ENCODE data around the gene TERF2IP. TPM values are rescaled to one million over a fixed set of nuclear protein-coding genes. Genes with fewer than 3 reads are reported as not detected.

TERF2IP gene
- total RNA-seq, 2 experiments from 2014 or later, result 68.8 to 73.5 TPM

GRCh38 chr16:75624921-75625334 lies 22.6 kb upstream of the TERF2IP start:
- no peak overlapping the region for H3K4me3 Mint-ChIP-seq
- H3K9me3 Mint-ChIP-seq, result no peaks in the 10 kb centered on the region
- H3K4me1 Mint-ChIP-seq, result peaks cover 37% of the 10 kb centered on the region
- no peaks in the 10 kb centered on the region for H3K27me3 Mint-ChIP-seq
- DNase-seq, result no peak
- H3K36me3 Mint-ChIP-seq, result peaks cover 60% of the 10 kb centered on the region
- peak overlapping the region; percentile 21 for H3K27ac Mint-ChIP-seq

- peak overlapping the region; percentile 14 for H3K27ac Mint-ChIP-seq
- H3K4me3 Mint-ChIP-seq, result no peak overlapping the region
- H3K36me3 Mint-ChIP-seq, result peaks cover 59% of the 10 kb centered on the region
- peaks cover 21% of the 10 kb centered on the region for H3K4me1 Mint-ChIP-seq
- H3K9me3 Mint-ChIP-seq, result no peaks in the 10 kb centered on the region
- DNase-seq, result no peak
- no peaks in the 10 kb centered on the region for H3K27me3 Mint-ChIP-seq
These were observed 20.8 kb upstream of the TERF2IP start for GRCh38 chr16:75626806-75627205.

GRCh38 chr16:75627851-75628250 lies 19.7 kb upstream of the TERF2IP start:
- Mint-ChIP-seq H3K4me1 (peaks cover 14% of the 10 kb centered on the region), H3K9me3 (no peaks in the 10 kb centered on the region), H3K27me3 (no peaks in the 10 kb centered on the region), H3K36me3 (peaks cover 63% of the 10 kb centered on the region), H3K27ac (peak overlapping the region; percentile 22), H3K4me3 (no peak overlapping the region)
- no peak for DNase-seq

- Mint-ChIP-seq H3K9me3 (no peaks in the 10 kb centered on the region), H3K36me3 (peaks cover 63% of the 10 kb centered on the region), H3K4me3 (no peak overlapping the region), H3K27ac (peak overlapping the region; percentile 22), H3K27me3 (no peaks in the 10 kb centered on the region), H3K4me1 (peaks cover 14% of the 10 kb centered on the region)
- no peak for DNase-seq
These were observed 19.2 kb upstream of the TERF2IP start for GRCh38 chr16:75628351-75628750.

- no peak for DNase-seq
- H3K4me1 Mint-ChIP-seq, result peaks cover 12% of the 10 kb centered on the region
- no peaks in the 10 kb centered on the region for H3K9me3 Mint-ChIP-seq
- H3K27me3 Mint-ChIP-seq, result no peaks in the 10 kb centered on the region
- peaks cover 69% of the 10 kb centered on the region for H3K36me3 Mint-ChIP-seq
- peak overlapping the region; percentile 4 for H3K27ac Mint-ChIP-seq
- no peak overlapping the region for H3K4me3 Mint-ChIP-seq
These were observed 18.4 kb upstream of the TERF2IP start for GRCh38 chr16:75629132-75629531.

- peaks cover 12% of the 10 kb centered on the region for H3K4me1 Mint-ChIP-seq
- no peak overlapping the region for H3K4me3 Mint-ChIP-seq
- H3K36me3 Mint-ChIP-seq, result peaks cover 63% of the 10 kb centered on the region
- DNase-seq, result no peak
- H3K9me3 Mint-ChIP-seq, result no peaks in the 10 kb centered on the region
- H3K27ac Mint-ChIP-seq, result no peak overlapping the region
- no peaks in the 10 kb centered on the region for H3K27me3 Mint-ChIP-seq
These were observed 17.5 kb upstream of the TERF2IP start for GRCh38 chr16:75630052-75630451.

GRCh38 chr16:75632857-75633256 lies 14.7 kb upstream of the TERF2IP start:
- Mint-ChIP-seq H3K27ac (no peak overlapping the region), H3K27me3 (no peaks in the 10 kb centered on the region), H3K4me1 (peaks cover 10% of the 10 kb centered on the region), H3K36me3 (peaks cover 64% of the 10 kb centered on the region), H3K4me3 (no peak overlapping the region), H3K9me3 (no peaks in the 10 kb centered on the region)
- DNase-seq, result no peak

GRCh38 chr16:75635036-75635435 lies 12.5 kb upstream of the TERF2IP start:
- H3K36me3 Mint-ChIP-seq, result peaks cover 57% of the 10 kb centered on the region
- no peak for DNase-seq
- H3K27me3 Mint-ChIP-seq, result no peaks in the 10 kb centered on the region
- no peak overlapping the region for H3K4me3 Mint-ChIP-seq
- H3K9me3 Mint-ChIP-seq, result no peaks in the 10 kb centered on the region
- no peak overlapping the region for H3K27ac Mint-ChIP-seq
- H3K4me1 Mint-ChIP-seq, result peaks cover 3% of the 10 kb centered on the region

GRCh38 chr16:75640598-75640997 lies 7.0 kb upstream of the TERF2IP start:
- Mint-ChIP-seq H3K4me3 (no peak overlapping the region), H3K27ac (no peak overlapping the region), H3K36me3 (peaks cover 42% of the 10 kb centered on the region), H3K9me3 (no peaks in the 10 kb centered on the region), H3K4me1 (peaks cover 22% of the 10 kb centered on the region), H3K27me3 (no peaks in the 10 kb centered on the region)
- DNase-seq, result no peak

GRCh38 chr16:75644240-75645012 lies 3.1 kb upstream of the TERF2IP start:
- H3K27ac Mint-ChIP-seq, result peak overlapping the region; percentile 76
- peaks cover 29% of the 10 kb centered on the region for H3K4me1 Mint-ChIP-seq
- DNase-seq, result no peak
- peaks cover 37% of the 10 kb centered on the region for H3K36me3 Mint-ChIP-seq
- H3K9me3 Mint-ChIP-seq, result no peaks in the 10 kb centered on the region
- H3K4me3 Mint-ChIP-seq, result peak overlapping the region; percentile 67
- H3K27me3 Mint-ChIP-seq, result no peaks in the 10 kb centered on the region

- Mint-ChIP-seq H3K4me3 (peak overlapping the region; percentile 88), H3K36me3 (peaks cover 39% of the 10 kb centered on the region), H3K27ac (peak overlapping the region; percentile 98), H3K27me3 (no peaks in the 10 kb centered on the region), H3K4me1 (peaks cover 40% of the 10 kb centered on the region), H3K9me3 (no peaks in the 10 kb centered on the region)
- no peak for DNase-seq
These were observed 471 bp upstream of the TERF2IP start for GRCh38 chr16:75647112-75647491.

- Mint-ChIP-seq H3K27me3 (no peaks in the 10 kb centered on the region), H3K4me3 (peak overlapping the region; percentile 88), H3K27ac (peak overlapping the region; percentile 96), H3K36me3 (peaks cover 41% of the 10 kb centered on the region), H3K4me1 (peaks cover 47% of the 10 kb centered on the region), H3K9me3 (no peaks in the 10 kb centered on the region)
- DNase-seq, result peak; percentile 82
These were observed 898 bp downstream of the TERF2IP start for GRCh38 chr16:75648265-75649076.

GRCh38 chr16:75653922-75654321 lies 6.3 kb downstream of the TERF2IP start:
- Mint-ChIP-seq H3K4me3 (peak overlapping the region; percentile 5), H3K27ac (peak overlapping the region; percentile 72), H3K36me3 (peaks cover 44% of the 10 kb centered on the region), H3K9me3 (no peaks in the 10 kb centered on the region), H3K4me1 (peaks cover 33% of the 10 kb centered on the region), H3K27me3 (no peaks in the 10 kb centered on the region)
- no peak for DNase-seq

GRCh38 chr16:75658175-75658574 lies 10.6 kb downstream of the TERF2IP start:
- H3K27ac Mint-ChIP-seq, result no peak overlapping the region
- DNase-seq, result no peak
- no peaks in the 10 kb centered on the region for H3K9me3 Mint-ChIP-seq
- no peak overlapping the region for H3K4me3 Mint-ChIP-seq
- no peaks in the 10 kb centered on the region for H3K27me3 Mint-ChIP-seq
- H3K36me3 Mint-ChIP-seq, result peaks cover 26% of the 10 kb centered on the region
- H3K4me1 Mint-ChIP-seq, result peaks cover 11% of the 10 kb centered on the region

GRCh38 chr16:75660321-75660720 lies 12.7 kb downstream of the TERF2IP start:
- H3K4me3 Mint-ChIP-seq, result no peak overlapping the region
- H3K27ac Mint-ChIP-seq, result no peak overlapping the region
- peaks cover 15% of the 10 kb centered on the region for H3K36me3 Mint-ChIP-seq
- H3K9me3 Mint-ChIP-seq, result no peaks in the 10 kb centered on the region
- H3K4me1 Mint-ChIP-seq, result no peaks in the 10 kb centered on the region
- H3K27me3 Mint-ChIP-seq, result no peaks in the 10 kb centered on the region
- no peak for DNase-seq
